H9 (cell line): ENCODE measurements around the gene ERCC8. TPM values are rescaled to one million over a fixed set of nuclear protein-coding genes. Genes with fewer than 3 reads are reported as not detected.

Source experiments
- DNase-seq: peaks from one replicate; pipeline ENCODE4 v3.0.0-alpha.2; 2017
- H2AFZ ChIP-seq: one replicate; pipeline ENCODE4 v1.6.1; 2013; ENCODE audit warnings: mild to moderate bottlenecking, low read length, control low read depth, moderate library complexity
- H2AK5ac ChIP-seq: 2 replicates; pipeline ENCODE4 v1.6.1; 2013; ENCODE audit warnings: low read length, control low read depth, mixed read lengths; ENCODE audit not compliant: insufficient read length
- H2BK120ac ChIP-seq: one replicate; pipeline ENCODE4 v1.6.1; 2013; ENCODE audit warnings: low read depth, mild to moderate bottlenecking, low read length, control low read depth, inconsistent platforms; ENCODE audit not compliant: poor library complexity, severe bottlenecking
- H2BK12ac ChIP-seq: 2 replicates; pipeline ENCODE4 v1.6.1; 2013; ENCODE audit warnings: low read length, control low read depth, mixed read lengths, low read depth; ENCODE audit not compliant: insufficient read length
- H2BK15ac ChIP-seq: 2 replicates; pipeline ENCODE4 v1.6.1; 2013; ENCODE audit warnings: low read depth, low read length, control low read depth
- H2BK20ac ChIP-seq: one replicate; pipeline ENCODE4 v1.6.1; 2013; ENCODE audit warnings: low read depth, mild to moderate bottlenecking, low read length, control low read depth, inconsistent platforms; ENCODE audit not compliant: poor library complexity, severe bottlenecking
- H2BK5ac ChIP-seq: 2 replicates; pipeline ENCODE4 v1.6.1; 2013; ENCODE audit warnings: low read length, control low read depth, mixed read lengths; ENCODE audit not compliant: insufficient read length
- H3K14ac ChIP-seq: 2 replicates; pipeline ENCODE4 v1.6.1; 2013; ENCODE audit warnings: low read length, control low read depth; ENCODE audit not compliant: insufficient read depth
- H3K18ac ChIP-seq: 2 replicates; pipeline ENCODE4 v1.6.1; 2013; ENCODE audit warnings: low read depth, mild to moderate bottlenecking, mixed read lengths, low read length, control low read depth; ENCODE audit not compliant: insufficient read length
- H3K23ac ChIP-seq: 2 replicates; pipeline ENCODE4 v1.6.1; 2013; ENCODE audit warnings: low read length, control low read depth, mixed read lengths, low read depth; ENCODE audit not compliant: insufficient read length
- H3K23me2 ChIP-seq: 2 replicates; pipeline ENCODE4 v1.6.1; 2013; ENCODE audit warnings: low read depth, mild to moderate bottlenecking, mixed read lengths, low read length, control low read depth; ENCODE audit not compliant: insufficient read length, poor library complexity, severe bottlenecking
- H3K27ac ChIP-seq: 2 replicates; pipeline ENCODE4 v1.5.1; 2013; ENCODE audit warnings: low read length, control low read depth, mixed read lengths, low read depth; ENCODE audit not compliant: insufficient read length
- H3K27me3 ChIP-seq: 2 replicates; pipeline ENCODE4 v1.6.1; 2013; ENCODE audit warnings: low read length, control low read depth, inconsistent platforms; ENCODE audit not compliant: insufficient read depth
- H3K4ac ChIP-seq: 2 replicates; pipeline ENCODE4 v1.6.1; 2013; ENCODE audit warnings: low read depth, mild to moderate bottlenecking, control low read depth, inconsistent platforms, low read length, moderate library complexity
- H3K4me1 ChIP-seq: 2 replicates; pipeline ENCODE4 v1.6.1; 2013; ENCODE audit warnings: low read length, control low read depth, inconsistent platforms; ENCODE audit not compliant: insufficient read depth
- H3K4me2 ChIP-seq: 2 replicates; pipeline ENCODE4 v1.6.1; 2013; ENCODE audit warnings: low read length, control low read depth, mixed read lengths; ENCODE audit not compliant: insufficient read length, insufficient read depth
- H3K56ac ChIP-seq: 2 replicates; pipeline ENCODE4 v1.6.1; 2013; ENCODE audit warnings: low read depth, mild to moderate bottlenecking, mixed read lengths, low read length, control low read depth; ENCODE audit not compliant: insufficient read length
- H3K79me1 ChIP-seq: 2 replicates; pipeline ENCODE4 v1.6.1; 2013; ENCODE audit warnings: low read depth, mild to moderate bottlenecking, moderate library complexity, low read length, control low read depth, inconsistent platforms; ENCODE audit not compliant: insufficient read depth, poor library complexity, severe bottlenecking
- H3K79me2 ChIP-seq: 2 replicates; pipeline ENCODE4 v1.6.1; 2013; ENCODE audit warnings: low read length, control low read depth, inconsistent platforms; ENCODE audit not compliant: insufficient read depth
- H3K9ac ChIP-seq: 2 replicates; pipeline ENCODE4 v1.6.1; 2013; ENCODE audit warnings: low read length, control low read depth, mixed read lengths; ENCODE audit not compliant: insufficient read length; ENCODE audit errors: extremely low read depth
- H3K9me3 ChIP-seq: one replicate; pipeline ENCODE4 v1.6.1; 2013; ENCODE audit warnings: low read depth, low read length, inconsistent platforms; ENCODE audit not compliant: control insufficient read depth
- H3T11ph ChIP-seq: one replicate; pipeline ENCODE4 v1.6.1; 2013; ENCODE audit warnings: mild to moderate bottlenecking, low read length, control low read depth, inconsistent platforms
- H4K20me1 ChIP-seq: one replicate; pipeline ENCODE4 v1.6.1; 2013; ENCODE audit not compliant: control insufficient read depth, insufficient read length, insufficient read depth
- H4K5ac ChIP-seq: 2 replicates; pipeline ENCODE4 v1.6.1; 2013; ENCODE audit warnings: low read depth, mild to moderate bottlenecking, mixed read lengths, low read length, control low read depth; ENCODE audit not compliant: insufficient read length
- H4K8ac ChIP-seq: replicated peaks from 2 replicates; pipeline ENCODE4 v1.6.1; 2013; ENCODE audit warnings: low read length, control low read depth, mixed read lengths, low read depth; ENCODE audit not compliant: insufficient read length
- H4K91ac ChIP-seq: 2 replicates; pipeline ENCODE4 v1.6.1; 2013; ENCODE audit warnings: low read depth, mild to moderate bottlenecking, moderate library complexity, mixed read lengths, low read length, control low read depth; ENCODE audit not compliant: insufficient read length
- H3K27ac Mint-ChIP-seq, 3 experiments: 2 replicates in 2 of 3; 3 replicates in 1 of 3; pipeline ENCODE4 v1.8.0; 2020 to 2021; ENCODE audit warnings: mixed read lengths in 3 of 3, mild to moderate bottlenecking in 1 of 3, moderate library complexity in 1 of 3
- H3K27me3 Mint-ChIP-seq: 2 replicates; pipeline ENCODE4 v1.8.0; 2021; ENCODE audit warnings: low read depth, mild to moderate bottlenecking, moderate library complexity, mixed read lengths
- H3K36me3 Mint-ChIP-seq, 3 experiments: 2 replicates in 2 of 3; 3 replicates in 1 of 3; pipeline ENCODE4 v1.8.0; 2020 to 2021; ENCODE audit warnings: low read depth in 3 of 3, mixed read lengths in 3 of 3; ENCODE audit not compliant: insufficient read depth in 1 of 3
- H3K4me1 Mint-ChIP-seq, 2 experiments: 2 replicates each; pipeline ENCODE4 v1.8.0; 2020; ENCODE audit warnings: mixed read lengths in 2 of 2
- H3K4me3 Mint-ChIP-seq, 2 experiments: 2 replicates in 1 of 2; 3 replicates in 1 of 2; pipeline ENCODE4 v1.8.0; 2020 to 2021; ENCODE audit warnings: mild to moderate bottlenecking in 2 of 2, mixed read lengths in 2 of 2, moderate library complexity in 1 of 2
- H3K9me3 Mint-ChIP-seq, 2 experiments: 2 replicates in 1 of 2; 3 replicates in 1 of 2; pipeline ENCODE4 v1.8.0; 2020; ENCODE audit warnings: mild to moderate bottlenecking in 2 of 2, mixed read lengths in 2 of 2, moderate library complexity in 1 of 2
- WGBS: extraction: QIAGEN DNeasy Blood & Tissue Kit; methylation state at CpG from one replicate; pipeline ENCODE4 v1.1.7; 2013; ENCODE audit warnings: missing lambda C conversion rate, low lambda C conversion rate, mixed read lengths; ENCODE audit not compliant: insufficient read length; ENCODE audit errors: extremely low coverage; 5-methylcytosine and 5-hydroxymethylcytosine counted together
- total RNA-seq: library from RNA; stranded (reverse); gene quantifications from 2 replicates; pipeline ENCODE4 v1.2.1, GENCODE V29; 2021
- TF ChIP-seq, protein P1 (sequence below): fragments of 200-600 bp; sonication (generic); conservative IDR thresholded peaks from 3 replicates; pipeline ENCODE4 v1.8.0; 2021; ENCODE audit warnings: antibody characterized with exemption, mild to moderate bottlenecking

The ERCC8 gene
- total RNA-seq, 1 experiment from 2014 or later: 18.0 TPM

DNA sequence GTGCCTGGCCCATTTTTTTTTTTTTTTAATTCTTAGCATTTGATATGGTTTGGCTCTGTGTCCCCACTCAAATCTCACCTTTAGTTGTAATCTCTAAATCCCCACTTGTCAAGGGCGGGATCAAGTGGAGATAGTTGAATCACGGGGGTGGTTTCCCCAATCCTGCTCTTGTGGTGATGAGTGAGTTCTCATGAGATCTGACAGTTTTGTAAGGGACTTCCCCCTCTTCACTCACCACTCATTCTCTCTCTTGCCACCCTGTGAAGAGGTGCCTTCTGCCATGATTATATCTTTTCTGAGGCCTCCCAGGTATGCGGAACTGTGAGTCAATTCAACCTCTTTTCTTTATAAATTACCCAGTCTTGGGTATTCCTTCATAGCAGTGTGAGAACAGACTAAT, 27.4 kb upstream of the ERCC8 start:
- Histone ChIP-seq H4K20me1 (no peaks in the 10 kb centered on the region), H3K14ac (no peak overlapping the region), H4K5ac (no peak overlapping the region), H3K27me3 (no peaks in the 10 kb centered on the region), H2AFZ (no peak overlapping the region), H2BK5ac (no peak overlapping the region), H2BK15ac (no peak overlapping the region), H3K9me3 (no peaks in the 10 kb centered on the region), H2BK20ac (no peak overlapping the region), H3K4me1 (no peaks in the 10 kb centered on the region), H3K9ac (no peak overlapping the region), H2BK120ac (no peak overlapping the region), H2AK5ac (no peak overlapping the region), H3K4ac (no peak overlapping the region), H3K4me2 (no peak overlapping the region), H3K23ac (no peak overlapping the region), H3K27ac (no peak overlapping the region), H2BK12ac (no peak overlapping the region), H3K56ac (no peak overlapping the region), H3K23me2 (peaks cover under 1% of the 10 kb centered on the region), H4K91ac (no peak overlapping the region), H3K79me1 (no peaks in the 10 kb centered on the region), H3K18ac (no peak overlapping the region), H4K8ac (no peak overlapping the region), H3K79me2 (no peaks in the 10 kb centered on the region), H3T11ph (no peak overlapping the region)
- TF ChIP-seq, protein P1, sequence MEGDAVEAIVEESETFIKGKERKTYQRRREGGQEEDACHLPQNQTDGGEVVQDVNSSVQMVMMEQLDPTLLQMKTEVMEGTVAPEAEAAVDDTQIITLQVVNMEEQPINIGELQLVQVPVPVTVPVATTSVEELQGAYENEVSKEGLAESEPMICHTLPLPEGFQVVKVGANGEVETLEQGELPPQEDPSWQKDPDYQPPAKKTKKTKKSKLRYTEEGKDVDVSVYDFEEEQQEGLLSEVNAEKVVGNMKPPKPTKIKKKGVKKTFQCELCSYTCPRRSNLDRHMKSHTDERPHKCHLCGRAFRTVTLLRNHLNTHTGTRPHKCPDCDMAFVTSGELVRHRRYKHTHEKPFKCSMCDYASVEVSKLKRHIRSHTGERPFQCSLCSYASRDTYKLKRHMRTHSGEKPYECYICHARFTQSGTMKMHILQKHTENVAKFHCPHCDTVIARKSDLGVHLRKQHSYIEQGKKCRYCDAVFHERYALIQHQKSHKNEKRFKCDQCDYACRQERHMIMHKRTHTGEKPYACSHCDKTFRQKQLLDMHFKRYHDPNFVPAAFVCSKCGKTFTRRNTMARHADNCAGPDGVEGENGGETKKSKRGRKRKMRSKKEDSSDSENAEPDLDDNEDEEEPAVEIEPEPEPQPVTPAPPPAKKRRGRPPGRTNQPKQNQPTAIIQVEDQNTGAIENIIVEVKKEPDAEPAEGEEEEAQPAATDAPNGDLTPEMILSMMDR: no peak
- Mint-ChIP-seq H3K4me1 (no peaks in the 10 kb centered on the region), H3K4me3 (no peak overlapping the region), H3K27me3 (no peaks in the 10 kb centered on the region), H3K36me3 (peaks cover 1 to 9% (median 2%) of the 10 kb centered on the region in 3 experiments; a peak in 6 of 7 replicates), H3K27ac (no peak overlapping the region), H3K9me3 (peaks cover 9 to 18% of the 10 kb centered on the region in 2 experiments; a peak in 4 of 5 replicates)
- no CpG with 5 or more reads among the region's 3 CpGs for WGBS
- DNase-seq: no peak
